Measurements from ENCODE around the gene FAAH.
"Not testable (repeated sequence)": the region's sequence is repeated elsewhere in the genome, so short reads cannot be mapped to it uniquely, and the experiment has no call there.

FAAH gene

DNA sequence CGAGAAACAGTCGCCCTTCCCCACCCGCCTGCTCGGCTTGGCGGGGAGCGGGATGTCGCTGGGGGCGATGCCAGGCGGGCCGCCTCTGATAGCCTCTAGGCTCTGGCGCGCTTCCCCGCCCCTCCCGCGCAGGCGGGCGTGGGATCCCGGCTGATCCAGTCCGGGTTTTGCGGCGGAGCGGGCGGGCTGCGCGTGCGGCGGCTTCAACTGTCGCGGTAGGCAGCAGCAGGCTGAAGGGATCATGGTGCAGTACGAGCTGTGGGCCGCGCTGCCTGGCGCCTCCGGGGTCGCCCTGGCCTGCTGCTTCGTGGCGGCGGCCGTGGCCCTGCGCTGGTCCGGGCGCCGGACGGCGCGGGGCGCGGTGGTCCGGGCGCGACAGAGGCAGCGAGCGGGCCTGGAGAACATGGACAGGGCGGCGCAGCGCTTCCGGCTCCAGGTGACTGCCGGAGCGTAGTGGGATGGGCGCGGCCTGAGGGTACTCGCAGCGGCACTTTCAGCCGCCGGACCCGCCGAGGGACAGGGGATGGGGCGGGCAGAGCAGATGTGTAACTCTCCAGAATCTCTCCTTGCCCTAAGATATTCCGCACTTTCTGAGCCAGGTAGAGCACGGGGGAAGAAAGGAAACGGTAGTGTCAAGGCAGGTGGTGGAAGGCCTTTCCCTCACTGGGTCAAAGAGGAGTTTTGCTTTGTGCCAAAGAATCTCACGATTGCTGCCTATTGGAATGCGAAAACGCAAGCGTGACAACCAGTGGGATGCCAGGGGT, at the start of gene FAAH:
FAAH (plus strand) TSS at position 210 of the 764 bp plus-strand sequence; CDS start at position 242, 32 bp downstream.
- peaks cover 0 to 7% of the 10 kb centered on the region in 2 donors for H3K9me3 ChIP-seq (ENCODE audit: control insufficient read depth in 2 of 2, low read length in 2 of 2)
- H3K27ac ChIP-seq (ENCODE audit: low read depth in 2 of 2, low read length in 2 of 2), result peak within 1 kb of the TSS; percentile 80
- H3K27me3 ChIP-seq (ENCODE audit: control insufficient read depth in 2 of 2, insufficient read depth in 2 of 2, low read length in 2 of 2), result no peaks in the 10 kb centered on the region
- peak within 1 kb of the TSS; percentile 74 to 81 for H3K9ac ChIP-seq (ENCODE audit: low read depth in 1 of 2, low read length in 2 of 2)
- H3K4me1 ChIP-seq (ENCODE audit: control insufficient read depth in 2 of 2, insufficient read depth in 2 of 2, low read length in 2 of 2), result peaks cover 9 to 20% of the 10 kb centered on the region in 2 donors
- no peaks in the 10 kb centered on the region for H3K36me3 ChIP-seq (ENCODE audit: control insufficient read depth in 2 of 2, insufficient read depth in 2 of 2, low read length in 2 of 2)
- peak within 1 kb of the TSS; percentile 81 to 91 for H3K4me3 ChIP-seq (ENCODE audit: low read length in 2 of 2)

DNA sequence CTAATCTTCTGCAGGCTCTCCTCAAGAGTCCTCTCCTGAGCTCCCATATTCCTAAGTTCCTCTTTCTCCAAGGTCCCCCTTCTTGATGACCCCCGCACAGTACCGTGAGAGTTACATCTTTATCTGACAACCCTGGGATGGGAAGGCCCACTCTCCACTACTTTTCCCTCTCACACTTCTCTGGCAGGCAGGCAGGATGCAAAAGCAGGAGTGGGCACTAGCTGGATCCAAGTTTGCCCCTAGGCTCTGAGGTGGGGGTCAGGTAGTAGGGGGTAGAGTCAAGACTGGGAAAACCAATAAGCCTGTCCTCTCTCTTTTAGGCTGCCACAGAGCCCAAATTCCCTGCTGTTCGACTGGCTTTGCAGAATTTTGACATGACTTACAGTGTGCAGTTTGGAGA, 49.6 kb upstream of the FAAH start:
- Histone ChIP-seq H3K9ac (ENCODE audit: low read depth in 1 of 2, low read length in 2 of 2) (no peak overlapping the region), H3K27ac (ENCODE audit: low read depth in 2 of 2, low read length in 2 of 2) (no peak overlapping the region), H3K9me3 (ENCODE audit: control insufficient read depth in 2 of 2, low read length in 2 of 2) (no peaks in the 10 kb centered on the region), H3K4me3 (ENCODE audit: low read length in 2 of 2) (no peak overlapping the region), H3K4me1 (ENCODE audit: control insufficient read depth in 2 of 2, insufficient read depth in 2 of 2, low read length in 2 of 2) (peaks cover 3 to 8% of the 10 kb centered on the region in 2 donors), H3K36me3 (ENCODE audit: control insufficient read depth in 2 of 2, insufficient read depth in 2 of 2, low read length in 2 of 2) (peaks cover 24 to 35% of the 10 kb centered on the region in 2 donors), H3K27me3 (ENCODE audit: control insufficient read depth in 2 of 2, insufficient read depth in 2 of 2, low read length in 2 of 2) (no peaks in the 10 kb centered on the region)

DNA sequence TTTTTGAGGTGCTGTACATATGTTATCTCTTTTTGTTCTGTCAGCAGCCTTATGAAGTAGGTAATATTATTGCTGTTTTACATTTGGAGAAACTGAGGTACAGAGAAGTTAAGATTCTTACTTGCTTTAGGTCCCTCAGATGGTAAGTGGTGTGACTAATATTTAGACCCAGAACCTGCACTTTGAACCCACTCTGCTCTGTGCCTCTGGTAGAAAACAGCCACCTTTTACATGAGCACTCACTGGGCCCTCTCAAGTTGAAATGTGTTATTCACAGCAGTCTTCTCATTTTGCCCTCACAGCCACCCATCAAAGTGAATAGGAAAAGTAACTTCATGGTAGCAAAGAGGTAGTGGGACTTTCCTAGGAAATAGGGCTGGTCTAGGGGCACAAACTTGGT, 48.8 kb upstream of the FAAH start:
- H3K4me1 ChIP-seq (ENCODE audit: control insufficient read depth in 2 of 2, insufficient read depth in 2 of 2, low read length in 2 of 2), result peaks cover 0 to 7% of the 10 kb centered on the region in 2 donors
- no peak overlapping the region for H3K27ac ChIP-seq (ENCODE audit: low read depth in 2 of 2, low read length in 2 of 2)
- peaks cover 31 to 42% of the 10 kb centered on the region in 2 donors for H3K36me3 ChIP-seq (ENCODE audit: control insufficient read depth in 2 of 2, insufficient read depth in 2 of 2, low read length in 2 of 2)
- H3K9me3 ChIP-seq (ENCODE audit: control insufficient read depth in 2 of 2, low read length in 2 of 2), result no peaks in the 10 kb centered on the region
- no peaks in the 10 kb centered on the region for H3K27me3 ChIP-seq (ENCODE audit: control insufficient read depth in 2 of 2, insufficient read depth in 2 of 2, low read length in 2 of 2)
- H3K9ac ChIP-seq (ENCODE audit: low read depth in 1 of 2, low read length in 2 of 2), result no peak overlapping the region
- H3K4me3 ChIP-seq (ENCODE audit: low read length in 2 of 2), result no peak overlapping the region

DNA sequence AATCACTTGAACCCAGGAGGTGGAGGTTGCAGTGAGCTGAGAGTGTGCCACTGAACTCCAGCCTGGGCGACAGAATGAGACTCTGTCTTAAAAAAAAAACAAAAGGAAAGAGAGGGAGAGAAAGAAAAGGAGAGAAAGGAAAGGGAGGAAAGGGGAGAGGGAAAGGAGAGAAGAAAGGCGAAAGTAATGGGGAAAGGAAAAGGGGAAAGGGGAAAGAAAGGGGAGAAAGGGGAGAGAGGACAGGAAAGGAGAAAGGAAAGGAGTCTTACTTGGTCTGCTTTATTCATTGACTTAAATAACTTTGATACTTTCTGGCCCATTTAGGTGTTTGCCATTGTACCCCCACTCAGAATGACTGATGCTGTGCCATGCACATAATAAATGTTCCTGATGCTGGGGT, 41.8 kb upstream of the FAAH start:
- H3K27me3 ChIP-seq (ENCODE audit: control insufficient read depth in 2 of 2, insufficient read depth in 2 of 2, low read length in 2 of 2), result no peaks in the 10 kb centered on the region
- no peak overlapping the region for H3K27ac ChIP-seq (ENCODE audit: low read depth in 2 of 2, low read length in 2 of 2)
- H3K4me1 ChIP-seq (ENCODE audit: control insufficient read depth in 2 of 2, insufficient read depth in 2 of 2, low read length in 2 of 2), result no peaks in the 10 kb centered on the region
- peaks cover 29 to 55% of the 10 kb centered on the region in 2 donors for H3K36me3 ChIP-seq (ENCODE audit: control insufficient read depth in 2 of 2, insufficient read depth in 2 of 2, low read length in 2 of 2)
- no peaks in the 10 kb centered on the region for H3K9me3 ChIP-seq (ENCODE audit: control insufficient read depth in 2 of 2, low read length in 2 of 2)
- H3K9ac ChIP-seq (ENCODE audit: low read depth in 1 of 2, low read length in 2 of 2), result no peak overlapping the region
- H3K4me3 ChIP-seq (ENCODE audit: low read length in 2 of 2), result no peak overlapping the region

DNA sequence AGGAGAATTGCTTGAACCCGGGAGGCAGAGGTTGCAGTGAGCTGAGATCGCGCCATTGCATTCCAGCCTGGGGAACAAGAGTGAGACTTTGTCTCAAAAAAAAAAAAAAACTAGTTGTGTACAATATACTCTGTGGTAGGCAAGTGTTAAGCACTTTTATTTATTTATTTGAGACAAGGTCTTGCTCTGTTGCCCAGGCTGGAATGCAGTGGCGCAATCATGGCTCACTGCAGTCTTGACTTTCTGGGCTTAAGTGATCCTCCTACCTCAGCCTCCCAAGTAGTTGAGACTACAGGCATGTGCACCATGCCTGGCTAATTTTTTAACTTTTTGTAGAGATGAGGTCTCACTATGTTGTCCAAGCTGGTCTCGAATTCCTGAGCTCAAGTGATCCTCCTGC, 38.2 kb upstream of the FAAH start:
- not testable (repeated sequence) for H3K4me1 ChIP-seq (ENCODE audit: control insufficient read depth in 2 of 2, insufficient read depth in 2 of 2, low read length in 2 of 2); H3K9ac ChIP-seq (ENCODE audit: low read depth in 1 of 2, low read length in 2 of 2); H3K4me3 ChIP-seq (ENCODE audit: low read length in 2 of 2); H3K27ac ChIP-seq (ENCODE audit: low read depth in 2 of 2, low read length in 2 of 2); H3K9me3 ChIP-seq (ENCODE audit: control insufficient read depth in 2 of 2, low read length in 2 of 2); H3K27me3 ChIP-seq (ENCODE audit: control insufficient read depth in 2 of 2, insufficient read depth in 2 of 2, low read length in 2 of 2)
- H3K36me3 ChIP-seq (ENCODE audit: control insufficient read depth in 2 of 2, insufficient read depth in 2 of 2, low read length in 2 of 2), result peaks cover 16 to 44% of the 10 kb centered on the region in 2 donors

DNA sequence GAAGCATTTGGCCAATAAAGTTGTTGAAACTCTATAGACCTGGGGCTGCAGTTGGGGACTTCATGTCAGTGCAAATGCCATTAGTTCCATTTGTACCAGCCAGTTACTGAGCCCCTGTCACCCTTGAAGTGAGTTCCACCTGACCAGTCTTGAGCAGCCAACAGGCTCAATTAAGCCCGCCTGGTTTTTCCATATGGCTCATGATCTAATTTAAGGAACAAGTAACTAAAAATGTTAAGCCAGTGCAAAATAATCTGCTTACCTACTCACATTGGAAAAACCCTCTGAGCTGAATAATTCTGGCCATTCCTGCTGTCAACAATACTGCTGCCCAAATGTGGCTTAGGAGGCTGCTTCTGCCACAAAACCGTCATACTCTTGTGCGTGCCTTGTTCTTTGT, 32.0 kb upstream of the FAAH start:
- Histone ChIP-seq H3K9ac (ENCODE audit: low read depth in 1 of 2, low read length in 2 of 2) (no peak overlapping the region), H3K4me3 (ENCODE audit: low read length in 2 of 2) (no peak overlapping the region), H3K36me3 (ENCODE audit: control insufficient read depth in 2 of 2, insufficient read depth in 2 of 2, low read length in 2 of 2) (peaks cover 34 to 41% of the 10 kb centered on the region in 2 donors)

DNA sequence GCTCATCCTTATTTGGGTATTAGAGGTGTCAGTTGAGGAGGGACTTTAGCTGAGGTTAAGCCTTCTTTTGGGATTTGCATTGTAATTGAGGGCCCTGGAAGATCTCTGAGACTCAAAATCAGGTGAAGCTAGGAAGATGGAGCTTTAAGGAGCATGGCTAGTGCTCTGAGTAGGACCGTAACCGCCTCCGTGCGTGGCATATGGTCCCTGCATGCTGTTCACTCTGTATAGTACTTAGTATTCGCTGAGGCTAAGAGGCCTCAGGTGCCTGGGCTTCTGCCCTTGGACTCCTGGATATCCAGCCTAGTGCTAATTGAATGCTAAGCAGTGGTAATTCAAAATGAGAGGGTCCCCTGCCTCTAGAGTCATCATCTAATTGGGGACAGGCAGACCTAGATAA, 31.0 kb upstream of the FAAH start:
- Histone ChIP-seq H3K4me1 (ENCODE audit: control insufficient read depth in 2 of 2, insufficient read depth in 2 of 2, low read length in 2 of 2) (no peaks in the 10 kb centered on the region), H3K27ac (ENCODE audit: low read depth in 2 of 2, low read length in 2 of 2) (no peak overlapping the region), H3K9me3 (ENCODE audit: control insufficient read depth in 2 of 2, low read length in 2 of 2) (no peaks in the 10 kb centered on the region), H3K27me3 (ENCODE audit: control insufficient read depth in 2 of 2, insufficient read depth in 2 of 2, low read length in 2 of 2) (no peaks in the 10 kb centered on the region), H3K4me3 (ENCODE audit: low read length in 2 of 2) (no peak overlapping the region), H3K9ac (ENCODE audit: low read depth in 1 of 2, low read length in 2 of 2) (no peak overlapping the region), H3K36me3 (ENCODE audit: control insufficient read depth in 2 of 2, insufficient read depth in 2 of 2, low read length in 2 of 2) (peaks cover 38 to 40% of the 10 kb centered on the region in 2 donors)

More for the DNA sequence above, 32.0 kb upstream of the FAAH start:
- no peaks in the 10 kb centered on the region for H3K9me3 ChIP-seq (ENCODE audit: control insufficient read depth in 2 of 2, low read length in 2 of 2)
- H3K27ac ChIP-seq (ENCODE audit: low read depth in 2 of 2, low read length in 2 of 2), result no peak overlapping the region
- no peaks in the 10 kb centered on the region for H3K27me3 ChIP-seq (ENCODE audit: control insufficient read depth in 2 of 2, insufficient read depth in 2 of 2, low read length in 2 of 2)
- no peaks in the 10 kb centered on the region for H3K4me1 ChIP-seq (ENCODE audit: control insufficient read depth in 2 of 2, insufficient read depth in 2 of 2, low read length in 2 of 2)

DNA sequence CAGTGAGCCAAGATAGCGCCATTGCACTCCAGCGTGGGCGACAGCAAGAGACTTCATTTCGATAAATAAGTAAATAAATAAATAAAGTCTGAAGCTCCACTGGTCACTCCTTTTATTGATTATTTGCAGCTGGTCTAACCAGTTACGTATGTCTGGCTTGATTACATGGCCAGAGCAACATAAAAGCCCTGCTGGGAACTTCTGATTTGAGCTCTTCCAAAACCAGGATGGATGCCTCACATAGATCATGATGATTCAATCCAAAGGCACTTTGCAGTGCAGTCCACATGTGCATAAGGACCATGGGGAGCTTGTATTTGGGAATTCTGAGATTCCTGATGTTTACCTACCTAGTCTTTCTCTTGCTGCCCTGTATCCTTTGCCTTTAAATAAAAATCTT, 29.5 kb upstream of the FAAH start:
- peaks cover 43 to 49% of the 10 kb centered on the region in 2 donors for H3K36me3 ChIP-seq (ENCODE audit: control insufficient read depth in 2 of 2, insufficient read depth in 2 of 2, low read length in 2 of 2)
- no peaks in the 10 kb centered on the region for H3K9me3 ChIP-seq (ENCODE audit: control insufficient read depth in 2 of 2, low read length in 2 of 2)
- H3K27me3 ChIP-seq (ENCODE audit: control insufficient read depth in 2 of 2, insufficient read depth in 2 of 2, low read length in 2 of 2), result no peaks in the 10 kb centered on the region
- no peaks in the 10 kb centered on the region for H3K4me1 ChIP-seq (ENCODE audit: control insufficient read depth in 2 of 2, insufficient read depth in 2 of 2, low read length in 2 of 2)
- no peak overlapping the region for H3K9ac ChIP-seq (ENCODE audit: low read depth in 1 of 2, low read length in 2 of 2)
- no peak overlapping the region for H3K27ac ChIP-seq (ENCODE audit: low read depth in 2 of 2, low read length in 2 of 2)
- H3K4me3 ChIP-seq (ENCODE audit: low read length in 2 of 2), result no peak overlapping the region

DNA sequence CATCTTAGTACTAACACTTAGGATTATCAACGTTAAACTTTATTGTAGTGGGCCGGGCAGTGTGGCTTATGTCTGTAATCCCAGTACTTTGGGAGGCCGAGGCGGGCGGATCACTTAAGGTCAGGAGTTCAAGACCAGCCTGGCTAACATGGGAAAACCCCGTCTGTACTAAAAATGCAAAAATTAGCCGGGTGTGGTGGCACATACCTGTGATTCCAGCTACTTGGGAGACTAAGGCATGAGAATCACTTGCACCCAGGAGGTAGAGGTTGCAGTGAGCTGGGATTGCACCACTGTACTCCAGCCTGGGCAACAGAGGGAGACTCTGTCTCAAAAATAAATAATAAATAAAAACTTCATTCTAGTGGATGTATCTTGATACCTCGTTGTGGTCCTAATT, 28.3 kb upstream of the FAAH start:
- H3K4me1 ChIP-seq (ENCODE audit: control insufficient read depth in 2 of 2, insufficient read depth in 2 of 2, low read length in 2 of 2); H3K9me3 ChIP-seq (ENCODE audit: control insufficient read depth in 2 of 2, low read length in 2 of 2); H3K9ac ChIP-seq (ENCODE audit: low read depth in 1 of 2, low read length in 2 of 2); H3K4me3 ChIP-seq (ENCODE audit: low read length in 2 of 2); H3K27ac ChIP-seq (ENCODE audit: low read depth in 2 of 2, low read length in 2 of 2); H3K27me3 ChIP-seq (ENCODE audit: control insufficient read depth in 2 of 2, insufficient read depth in 2 of 2, low read length in 2 of 2): not testable (repeated sequence)
- H3K36me3 ChIP-seq (ENCODE audit: control insufficient read depth in 2 of 2, insufficient read depth in 2 of 2, low read length in 2 of 2), result peaks cover 40 to 44% of the 10 kb centered on the region in 2 donors

DNA sequence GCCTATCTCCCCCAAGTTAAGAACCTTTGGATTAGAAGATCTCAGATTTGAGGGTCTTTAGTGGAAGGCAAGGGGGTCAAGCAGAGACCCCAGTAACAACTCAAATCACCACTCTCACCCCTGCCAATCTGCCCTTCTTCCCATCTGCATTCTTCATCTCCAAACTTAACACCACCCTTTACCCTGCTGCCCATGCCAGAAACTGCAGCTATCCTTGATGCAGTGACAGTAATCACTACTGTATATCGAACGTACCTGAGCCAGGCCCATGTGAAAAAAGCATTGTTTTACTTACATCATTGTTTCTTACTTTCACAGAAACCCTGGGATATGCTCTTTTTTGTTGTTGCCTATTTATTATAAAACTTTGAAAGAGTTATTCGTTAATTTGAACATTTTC, 27.0 kb upstream of the FAAH start:
- Histone ChIP-seq H3K27ac (ENCODE audit: low read depth in 2 of 2, low read length in 2 of 2) (no peak overlapping the region), H3K9me3 (ENCODE audit: control insufficient read depth in 2 of 2, low read length in 2 of 2) (no peaks in the 10 kb centered on the region), H3K4me3 (ENCODE audit: low read length in 2 of 2) (no peak overlapping the region), H3K36me3 (ENCODE audit: control insufficient read depth in 2 of 2, insufficient read depth in 2 of 2, low read length in 2 of 2) (peaks cover 27 to 31% of the 10 kb centered on the region in 2 donors), H3K9ac (ENCODE audit: low read depth in 1 of 2, low read length in 2 of 2) (no peak overlapping the region), H3K27me3 (ENCODE audit: control insufficient read depth in 2 of 2, insufficient read depth in 2 of 2, low read length in 2 of 2) (no peaks in the 10 kb centered on the region), H3K4me1 (ENCODE audit: control insufficient read depth in 2 of 2, insufficient read depth in 2 of 2, low read length in 2 of 2) (no peaks in the 10 kb centered on the region)

Data from mucosa of rectum (tissue), 2 donors.